ENCODE data around the gene CPLANE2.

The CPLANE2 gene

DNA sequence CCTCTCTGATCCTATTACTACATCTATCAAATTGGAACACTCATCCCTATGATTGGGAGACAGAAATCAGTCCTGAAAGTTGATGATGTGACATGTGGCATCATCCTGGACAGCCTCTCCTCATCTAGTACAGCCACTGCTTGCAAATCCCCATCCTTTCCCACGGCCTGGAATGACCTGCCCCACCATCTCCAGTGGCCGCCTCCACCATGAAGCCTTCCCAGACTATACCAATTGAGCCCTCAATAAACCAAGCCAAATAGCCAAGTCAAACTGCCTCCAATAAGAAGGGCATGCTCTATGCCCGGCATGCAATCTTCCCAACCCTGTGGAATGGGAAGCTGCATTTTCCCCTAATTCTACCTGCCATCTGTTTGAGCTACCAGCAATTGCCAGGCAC, 24.0 kb downstream of the CPLANE2 start:
- H3K4me3 ChIP-seq (ENCODE audit: low read depth, low read length) = no peak overlapping the region
- DNase-seq (ENCODE audit: low read depth) = no peak
- TF ChIP-seq, protein P1, sequence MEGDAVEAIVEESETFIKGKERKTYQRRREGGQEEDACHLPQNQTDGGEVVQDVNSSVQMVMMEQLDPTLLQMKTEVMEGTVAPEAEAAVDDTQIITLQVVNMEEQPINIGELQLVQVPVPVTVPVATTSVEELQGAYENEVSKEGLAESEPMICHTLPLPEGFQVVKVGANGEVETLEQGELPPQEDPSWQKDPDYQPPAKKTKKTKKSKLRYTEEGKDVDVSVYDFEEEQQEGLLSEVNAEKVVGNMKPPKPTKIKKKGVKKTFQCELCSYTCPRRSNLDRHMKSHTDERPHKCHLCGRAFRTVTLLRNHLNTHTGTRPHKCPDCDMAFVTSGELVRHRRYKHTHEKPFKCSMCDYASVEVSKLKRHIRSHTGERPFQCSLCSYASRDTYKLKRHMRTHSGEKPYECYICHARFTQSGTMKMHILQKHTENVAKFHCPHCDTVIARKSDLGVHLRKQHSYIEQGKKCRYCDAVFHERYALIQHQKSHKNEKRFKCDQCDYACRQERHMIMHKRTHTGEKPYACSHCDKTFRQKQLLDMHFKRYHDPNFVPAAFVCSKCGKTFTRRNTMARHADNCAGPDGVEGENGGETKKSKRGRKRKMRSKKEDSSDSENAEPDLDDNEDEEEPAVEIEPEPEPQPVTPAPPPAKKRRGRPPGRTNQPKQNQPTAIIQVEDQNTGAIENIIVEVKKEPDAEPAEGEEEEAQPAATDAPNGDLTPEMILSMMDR (IDR thresholded peaks at IDR 0.05; ENCODE audit: low read depth, low read length, missing control alignments) = no peak

DNA sequence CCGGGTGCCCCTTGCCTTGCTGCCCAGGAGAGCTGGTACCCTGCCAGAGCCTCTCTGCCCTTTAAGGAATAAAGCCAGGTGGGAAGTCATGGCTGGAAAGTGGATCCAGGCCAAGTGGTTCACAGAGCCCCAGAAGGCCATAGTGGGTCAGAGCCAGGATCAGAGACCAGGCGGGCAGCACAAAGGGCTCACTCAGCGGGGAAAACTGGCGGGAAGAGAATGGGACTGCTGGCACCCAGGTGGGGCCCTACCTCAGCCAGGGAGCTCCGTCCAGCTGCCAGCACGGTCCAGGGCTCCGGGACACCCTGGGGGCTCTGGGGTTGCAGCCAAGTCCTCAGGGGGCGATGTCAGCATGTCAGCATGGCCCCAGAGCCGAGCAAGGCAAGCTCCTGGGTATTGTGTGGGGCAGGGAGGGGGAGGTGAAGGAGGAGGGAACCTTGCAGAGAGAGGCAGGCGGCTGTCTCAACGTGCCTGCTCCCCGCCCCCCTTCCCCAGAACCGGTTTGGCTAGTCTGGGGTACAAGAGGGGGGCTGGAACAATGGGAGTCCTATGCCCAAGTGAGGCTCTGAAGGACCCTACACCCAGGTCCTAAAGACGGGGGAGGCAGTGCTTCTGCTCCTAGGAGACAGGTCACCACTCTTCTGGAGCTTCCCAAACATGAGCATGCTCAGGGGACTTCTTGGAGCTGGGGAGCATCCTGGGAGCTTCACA, 24.6 kb downstream of the CPLANE2 start, which contains the start of gene ARHGEF19:
TSS of gene ARHGEF19 (minus strand) at position 402 of the 711 bp plus-strand sequence. CDS start 3,598 bp downstream, outside the sequence.
- TF ChIP-seq, protein P1 (IDR thresholded peaks at IDR 0.05; ENCODE audit: low read depth, low read length, missing control alignments) = no peak
- no peak within 1 kb of the TSS for H3K4me3 ChIP-seq (ENCODE audit: low read depth, low read length)
- DNase-seq (ENCODE audit: low read depth) = no peak

DNA sequence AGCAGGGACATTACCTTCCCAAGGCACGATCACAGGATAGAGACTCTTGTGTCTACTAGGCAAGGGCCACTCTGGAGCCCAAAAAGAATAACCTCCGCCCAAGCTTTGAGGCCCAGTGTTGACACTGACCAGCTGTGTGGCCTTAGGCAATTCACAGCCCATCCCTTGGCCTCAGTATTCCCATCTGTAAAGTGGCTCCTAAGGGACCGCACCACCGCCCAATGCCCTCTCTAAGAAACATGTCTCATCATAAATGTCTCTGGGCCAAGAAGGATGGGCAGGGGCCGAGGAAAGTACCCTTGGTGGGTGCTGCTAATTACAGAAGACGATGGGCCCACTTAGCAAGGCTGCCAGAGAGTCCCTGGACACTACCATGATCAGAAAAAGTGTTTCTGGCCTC, 25.2 kb downstream of the CPLANE2 start:
- TF ChIP-seq, protein P1 (IDR thresholded peaks at IDR 0.05; ENCODE audit: low read depth, low read length, missing control alignments) = no peak
- no peak overlapping the region for H3K4me3 ChIP-seq (ENCODE audit: low read depth, low read length)
- DNase-seq (ENCODE audit: low read depth) = no peak

DNA sequence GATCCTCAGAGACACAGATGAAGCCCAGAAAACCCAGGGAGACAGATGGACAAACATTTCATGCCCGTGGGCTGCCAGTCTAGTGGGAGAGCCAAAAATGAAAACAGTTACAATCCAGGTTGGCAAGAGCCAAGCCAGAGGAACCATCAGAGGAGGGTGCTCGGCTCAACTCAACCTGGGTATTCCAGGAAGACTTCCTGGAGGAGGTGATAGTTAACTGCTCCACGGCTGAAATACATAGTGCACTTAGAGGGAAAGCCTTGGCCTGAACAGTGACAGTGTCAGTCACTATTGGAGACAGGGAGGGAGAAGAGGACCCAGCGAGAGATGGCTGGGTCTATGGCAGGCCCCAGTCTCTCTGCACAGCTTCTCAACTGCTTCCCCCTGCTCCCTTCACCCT, 26.4 kb downstream of the CPLANE2 start:
- TF ChIP-seq, protein P1 (IDR thresholded peaks at IDR 0.05; ENCODE audit: low read depth, low read length, missing control alignments) = no peak
- no peak for DNase-seq (ENCODE audit: low read depth)
- H3K4me3 ChIP-seq (ENCODE audit: low read depth, low read length) = no peak overlapping the region

DNA sequence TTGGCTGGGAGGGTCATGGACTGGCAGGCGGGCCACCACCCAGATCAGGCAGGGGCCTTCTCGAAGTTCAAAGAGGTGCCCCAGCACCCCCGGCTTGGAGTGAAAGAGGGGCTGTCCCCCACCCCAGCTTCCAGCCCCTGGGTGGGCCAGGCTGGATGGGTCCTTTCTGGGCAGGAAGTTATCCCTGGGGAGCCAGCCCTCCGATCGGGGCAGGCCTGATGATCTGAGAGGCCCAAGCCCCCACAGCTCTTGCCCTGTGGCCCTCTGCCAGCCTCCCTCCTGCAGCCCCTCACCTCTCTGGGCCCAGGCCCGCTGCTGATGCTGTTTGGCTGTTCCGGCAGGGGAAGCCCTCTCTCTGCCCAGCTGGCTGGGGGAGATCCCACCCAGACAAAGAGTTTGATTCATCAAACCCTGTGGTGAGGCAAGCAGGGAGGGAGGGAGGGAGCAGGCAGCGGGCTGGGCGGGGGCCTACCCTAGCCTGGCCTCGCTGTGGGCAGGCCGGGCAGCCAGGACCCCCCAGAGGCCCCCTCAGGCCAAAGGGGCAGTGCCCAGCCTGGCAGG, 27.1 kb downstream of the CPLANE2 start:
- H3K4me3 ChIP-seq (ENCODE audit: low read depth, low read length) = no peak overlapping the region
- DNase-seq (ENCODE audit: low read depth) = no peak
- TF ChIP-seq, protein P1 (IDR thresholded peaks at IDR 0.05; ENCODE audit: low read depth, low read length, missing control alignments) = no peak

DNA sequence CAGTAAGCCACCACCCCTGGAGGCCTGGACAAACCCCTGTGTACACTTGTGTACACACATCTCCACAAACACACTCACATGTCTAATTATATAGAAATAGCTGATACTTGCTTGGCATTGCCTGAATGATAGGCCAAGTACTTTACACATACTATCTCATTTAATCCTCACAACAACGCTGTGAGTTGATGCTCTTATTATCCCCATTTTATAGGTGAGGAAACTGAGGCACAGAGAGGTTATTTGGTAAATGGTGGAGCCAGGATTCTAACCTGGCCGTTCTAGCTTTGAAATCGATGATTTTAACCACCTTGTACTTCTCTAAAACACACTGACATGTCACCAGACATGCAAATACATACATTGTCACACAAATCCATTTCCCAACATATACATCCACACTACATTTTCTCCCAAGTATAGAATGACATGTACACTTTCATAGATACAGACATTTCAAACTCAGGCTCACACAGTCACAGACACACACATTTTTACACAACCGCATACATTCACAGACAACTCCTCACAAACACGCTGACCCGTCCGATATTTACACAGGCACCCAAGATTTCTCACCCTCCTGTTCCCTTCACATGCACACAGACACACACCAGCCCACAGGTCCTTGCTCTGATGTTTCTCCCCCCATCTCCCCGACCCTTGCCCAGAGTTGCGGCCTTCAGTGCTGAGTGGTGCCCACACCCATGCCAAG, 27.7 kb downstream of the CPLANE2 start:
- TF ChIP-seq, protein P1 (IDR thresholded peaks at IDR 0.05; ENCODE audit: low read depth, low read length, missing control alignments) = no peak

More for the DNA sequence above, 27.7 kb downstream of the CPLANE2 start:
- no peak overlapping the region for H3K4me3 ChIP-seq (ENCODE audit: low read depth, low read length)
- no peak for DNase-seq (ENCODE audit: low read depth)

Data from GM12864 (cell line).